IPS-18c (cell line): ENCODE measurements around the gene ACTN1.
A peak's percentile ranks its signal among the peaks of the same experiment; 100 is the strongest.
"Not testable (repeated sequence)": the region's sequence is repeated elsewhere in the genome, so short reads cannot be mapped to it uniquely, and the experiment has no call there.

ENCODE experiments used
- H3K4me3 ChIP-seq: 2 replicates; pipeline ENCODE4 v1.7.0; 2013; ENCODE audit warnings: low read depth, mild to moderate bottlenecking, low read length, moderate library complexity; ENCODE audit not compliant: insufficient read depth
- H3K9me3 ChIP-seq: one replicate; pipeline ENCODE4 v1.6.1; 2013; ENCODE audit warnings: mild to moderate bottlenecking, low read length, moderate library complexity; ENCODE audit not compliant: control insufficient read depth, insufficient read depth

The ACTN1 gene

GRCh38 chr14:68848253-68848652, 130.8 kb downstream of the ACTN1 start:
- peaks cover 2% of the 10 kb centered on the region for H3K9me3 ChIP-seq
- H3K4me3 ChIP-seq, result no peak overlapping the region

DNA sequence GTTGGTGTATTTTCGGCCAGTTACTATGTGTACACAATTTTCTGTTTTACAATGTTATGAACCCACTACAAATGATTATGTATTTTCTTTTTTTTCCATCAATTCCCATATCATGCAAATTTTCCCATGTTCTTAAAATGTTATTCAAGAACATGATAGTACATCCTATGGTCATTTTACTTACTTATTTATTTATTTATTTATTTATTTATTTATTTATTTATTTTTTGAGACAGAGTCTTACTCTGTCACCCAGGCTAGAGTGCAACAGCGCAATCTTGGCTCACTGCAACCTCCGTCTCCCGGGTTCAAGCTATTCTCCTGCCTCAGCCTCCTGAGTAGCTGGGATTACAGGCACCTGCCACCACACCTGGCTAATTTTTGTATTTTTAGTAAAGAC, 131.5 kb downstream of the ACTN1 start:
- not testable (repeated sequence) for H3K4me3 ChIP-seq, H3K9me3 ChIP-seq

DNA sequence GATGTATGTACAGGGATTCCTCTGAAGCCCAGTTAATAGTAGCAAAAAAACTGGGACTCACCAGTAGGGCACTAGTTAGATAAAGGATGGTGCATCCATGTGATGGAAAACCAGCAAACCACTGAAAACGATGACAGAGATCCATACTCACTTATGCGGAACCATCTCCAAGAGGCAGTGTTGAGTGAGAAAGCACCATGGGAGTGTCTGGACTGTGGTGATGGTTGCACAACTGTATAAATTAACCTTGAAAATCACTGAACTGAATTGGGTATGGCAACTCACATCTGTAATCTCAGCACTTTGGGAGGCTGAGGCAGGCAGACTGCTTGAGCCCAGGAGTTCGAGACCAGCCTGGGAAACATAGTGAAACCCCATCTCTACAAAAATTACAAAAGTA, 132.6 kb downstream of the ACTN1 start:
- H3K9me3 ChIP-seq, result peaks cover 2% of the 10 kb centered on the region
- H3K4me3 ChIP-seq, result no peak overlapping the region

DNA sequence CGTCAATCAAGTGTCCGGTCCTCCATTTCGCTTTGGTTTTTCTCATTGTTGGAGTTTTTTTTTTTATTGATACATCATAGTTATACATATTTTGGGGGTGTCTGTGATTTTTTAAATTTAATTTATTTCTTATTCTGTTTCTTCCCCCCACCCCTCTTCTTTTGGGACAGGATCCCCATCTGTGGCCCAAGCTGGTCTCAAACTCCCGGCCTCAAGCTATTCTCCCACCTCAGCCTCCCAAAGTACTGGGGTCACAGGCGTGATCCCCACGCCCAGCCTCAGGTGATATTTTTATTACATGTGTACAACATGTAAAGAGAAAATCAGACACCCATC, 134.9 kb downstream of the ACTN1 start:
- Histone ChIP-seq H3K4me3 (no peak overlapping the region), H3K9me3 (no peaks in the 10 kb centered on the region)

DNA sequence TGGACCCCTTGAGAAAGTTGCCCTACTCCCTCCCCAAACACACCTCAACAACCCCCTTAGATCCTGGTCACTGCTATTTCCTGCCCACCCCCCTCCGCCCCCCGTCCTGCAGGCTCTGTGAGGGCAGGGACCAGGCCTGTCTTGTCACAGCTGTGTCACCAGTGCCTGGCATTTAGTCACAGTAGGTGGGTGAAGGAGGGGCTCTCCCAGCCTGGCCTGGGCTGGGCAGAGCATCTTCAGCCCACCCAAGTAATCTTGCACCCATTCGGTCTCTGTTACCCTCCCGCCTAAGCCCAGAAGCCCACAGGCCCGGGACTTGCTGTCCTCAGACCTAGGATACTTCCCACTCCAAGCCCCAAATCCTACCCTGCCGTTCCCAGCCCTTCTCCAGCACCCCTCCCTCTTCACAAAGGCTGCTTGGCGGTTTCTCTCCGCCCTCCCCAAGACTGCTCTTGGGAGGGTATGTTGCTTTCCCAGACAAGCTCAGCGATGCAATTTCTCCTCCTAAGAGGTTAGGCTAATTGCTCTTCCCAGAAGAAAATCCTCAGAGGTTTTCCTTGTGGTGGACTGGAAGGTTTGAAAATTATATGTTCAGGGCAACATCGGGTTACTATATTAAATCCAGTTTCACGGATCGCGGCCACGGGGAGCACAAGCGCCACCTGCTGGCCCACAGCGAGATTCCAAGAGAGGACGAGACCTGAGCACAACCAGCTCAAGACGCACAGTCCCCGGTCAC, 135.5 kb downstream of the ACTN1 start:
- Histone ChIP-seq H3K9me3 (no peaks in the 10 kb centered on the region), H3K4me3 (peak overlapping the region; percentile 62)

GRCh38 chr14:68842298-68842697, 136.8 kb downstream of the ACTN1 start:
- Histone ChIP-seq H3K4me3 (no peak overlapping the region), H3K9me3 (peaks cover 4% of the 10 kb centered on the region)

GRCh38 chr14:68841016-68841809, 137.9 kb downstream of the ACTN1 start:
- Histone ChIP-seq H3K9me3 (peaks cover 4% of the 10 kb centered on the region), H3K4me3 (no peak overlapping the region)

- Histone ChIP-seq H3K4me3 (no peak overlapping the region), H3K9me3 (peaks cover 4% of the 10 kb centered on the region)
Observed at GRCh38 chr14:68840454-68840853, 138.6 kb downstream of the ACTN1 start.

- H3K9me3 ChIP-seq, result peaks cover 4% of the 10 kb centered on the region
- H3K4me3 ChIP-seq, result no peak overlapping the region
Observed at GRCh38 chr14:68836082-68836481, 143.0 kb downstream of the ACTN1 start.

DNA sequence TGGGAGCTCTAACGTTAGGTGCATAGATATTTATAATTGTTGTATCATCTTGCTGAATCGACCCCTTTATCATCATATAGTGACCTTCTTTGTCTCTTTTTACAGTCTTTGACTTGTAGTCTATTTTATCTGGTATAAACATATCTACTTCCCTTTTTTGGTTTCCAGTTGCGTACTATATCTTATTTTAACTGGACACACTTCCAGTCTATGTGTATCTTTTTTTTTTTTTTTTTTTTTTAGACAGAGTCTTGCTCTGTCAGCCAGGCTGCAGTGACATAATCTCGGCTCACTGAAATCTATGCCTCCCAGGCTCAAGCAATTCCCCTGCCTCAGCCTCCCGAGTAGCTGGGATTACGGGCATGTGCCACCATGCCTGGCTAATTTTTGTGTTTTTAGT, 144.3 kb downstream of the ACTN1 start:
- no peak overlapping the region for H3K4me3 ChIP-seq
- H3K9me3 ChIP-seq, result peaks cover 4% of the 10 kb centered on the region

DNA sequence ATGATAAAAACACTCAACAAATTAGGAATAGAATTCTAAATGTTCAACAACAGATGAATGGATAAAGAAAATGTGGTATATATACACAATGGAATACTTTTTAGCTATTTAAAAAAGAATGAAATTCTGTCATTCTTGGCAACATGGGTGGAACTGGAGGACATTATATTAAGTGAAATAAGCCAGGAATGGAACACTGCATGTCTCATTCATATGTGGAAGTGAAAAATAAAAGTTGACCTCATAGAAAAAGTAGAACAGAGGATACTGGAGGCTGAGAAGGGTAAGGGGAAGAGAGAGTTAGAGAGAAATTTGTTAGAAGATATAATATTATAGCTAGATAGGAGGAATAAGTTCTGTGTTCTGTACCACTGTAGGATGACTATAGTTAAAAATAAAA, 150.4 kb downstream of the ACTN1 start:
- H3K9me3 ChIP-seq, result no peaks in the 10 kb centered on the region
- no peak overlapping the region for H3K4me3 ChIP-seq

- H3K9me3 ChIP-seq, result no peaks in the 10 kb centered on the region
- no peak overlapping the region for H3K4me3 ChIP-seq
Observed at GRCh38 chr14:68825729-68826128, 153.4 kb downstream of the ACTN1 start.

DNA sequence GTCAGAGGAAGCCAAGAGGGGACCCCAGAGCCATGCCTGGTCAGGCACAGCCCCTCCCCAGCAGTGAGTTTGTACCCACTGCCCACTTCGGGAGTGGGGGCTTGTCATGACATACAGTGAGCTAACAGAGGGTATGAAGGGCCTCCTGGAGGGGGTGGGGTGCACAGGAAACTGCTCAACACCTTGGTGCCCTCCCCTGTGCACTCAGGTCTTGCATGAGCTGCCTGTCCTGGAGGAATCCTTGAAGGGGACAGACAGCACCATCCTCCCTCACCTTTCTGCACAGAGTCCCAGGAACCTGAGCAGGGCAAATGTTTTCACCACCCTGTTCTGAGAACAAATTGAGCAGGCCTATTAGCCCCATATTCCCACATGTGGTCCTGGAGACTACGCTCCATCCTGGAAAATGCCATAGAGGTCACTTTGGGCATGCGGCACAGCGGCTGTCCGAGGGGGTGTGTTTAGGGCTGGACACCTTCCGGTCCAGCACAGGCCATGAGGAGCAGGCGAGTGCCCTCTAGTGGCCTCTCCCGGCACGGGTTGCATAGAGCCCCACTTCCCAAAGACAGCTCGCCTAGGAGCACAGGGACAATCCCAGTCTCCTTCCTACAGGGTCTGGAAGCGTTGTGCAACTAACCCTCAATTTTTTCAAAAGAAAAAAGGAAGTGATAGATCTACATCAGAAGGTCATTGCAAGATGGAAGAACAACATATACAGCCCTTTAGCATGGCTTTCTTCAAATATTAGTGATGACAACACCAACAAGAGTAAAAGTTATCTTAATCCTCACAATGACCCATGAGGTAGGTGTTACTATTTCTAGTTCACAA, 154.4 kb downstream of the ACTN1 start:
- Histone ChIP-seq H3K9me3 (no peaks in the 10 kb centered on the region), H3K4me3 (no peak overlapping the region)

DNA sequence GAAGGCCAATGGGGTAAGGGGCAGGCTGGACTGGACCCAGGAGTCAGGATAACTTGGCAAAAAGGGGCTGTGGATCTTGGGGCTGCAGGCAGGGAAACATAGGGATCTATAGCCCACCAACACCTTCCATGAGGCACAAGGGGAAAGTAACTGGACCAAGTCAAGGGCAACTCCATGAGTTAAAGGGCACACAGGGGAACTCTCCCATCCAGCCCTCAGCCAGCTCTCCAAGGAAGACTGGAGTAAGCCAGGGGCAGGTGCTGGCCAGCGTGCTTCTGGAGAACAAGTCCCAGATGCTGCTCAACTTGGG, 154.9 kb downstream of the ACTN1 start:
- Histone ChIP-seq H3K4me3 (no peak overlapping the region), H3K9me3 (no peaks in the 10 kb centered on the region)
